K562 (cell line): Measurements from ENCODE around the gene BNIP3. TPM values are rescaled to one million over a fixed set of nuclear protein-coding genes. Genes with fewer than 3 reads are reported as not detected.

Source experiments
- ATAC-seq: fragments of 200-7000 bp; cut with Tn5 transposase; 3 replicates; pipeline ENCODE4 v1.9.1; 2020; ENCODE audit warnings: moderate library complexity
- BruUV-seq: library from RNA; stranded (reverse); fragments of 400-500 nt; replicated peaks from 2 replicates; lab custom pipeline; 2021; lab: Mats Ljungman, UMichigan
- CTCF ChIA-PET: fragments of 300-600 bp; formaldehyde crosslinking; extraction: SDS; loops from one replicate; lab custom pipeline; 2021; ENCODE audit warnings: low intra/inter-chr PET ratio; lab: Yijun Ruan, JAX
- POLR2A ChIA-PET: fragments of 300-600, 350-650 bp; sonication (Branson Sonifier 250); formaldehyde crosslinking; extraction: SDS; loops from one replicate; lab custom pipeline; 2021; ENCODE audit warnings: antibody characterized with exemption, inconsistent platforms; lab: Yijun Ruan, JAX
- DNase-seq, 4 experiments: peaks; one replicate each; pipeline versions ENCODE4 v3.0.0 to v3.0.0-alpha.2; 2011 to 2018; ENCODE audit warnings: low spot score in 3 of 4, mixed read lengths in 3 of 4; ENCODE audit errors: extremely low read depth in 1 of 4
- FAIRE-seq: peaks from 2 replicates; lab custom pipeline; 2011; peaks lifted over from hg19 to GRCh38; lab: Jason Lieb, UNC
- H2AFZ ChIP-seq: 2 replicates; pipeline ENCODE4 v1.6.0; 2011; ENCODE audit warnings: low read depth, low read length, control low read depth, inconsistent platforms
- H3K27ac ChIP-seq: fragments of 200-600 bp; 3 replicates; pipeline ENCODE4 v1.8.0; 2011; ENCODE audit warnings: low read depth, mild to moderate bottlenecking, control low read depth, inconsistent platforms, low read length, moderate library complexity, mixed read lengths; ENCODE audit errors: extremely low read depth
- H3K27me3 ChIP-seq, 2 experiments: fragments of 300-600 bp in 1 of 2; 2 replicates in 1 of 2; 3 replicates in 1 of 2; pipeline versions ENCODE4 v1.6.0 to v1.8.0; 2011; ENCODE audit warnings: inconsistent platforms in 2 of 2, low read length in 2 of 2, mild to moderate bottlenecking in 1 of 2, mixed read lengths in 1 of 2, moderate library complexity in 1 of 2; ENCODE audit not compliant: control insufficient read depth in 2 of 2, insufficient read depth in 2 of 2
- H3K36me3 ChIP-seq: fragments of 300-600 bp; 3 replicates; pipeline ENCODE4 v1.8.0; 2011; ENCODE audit warnings: mild to moderate bottlenecking, low read length, inconsistent platforms; ENCODE audit not compliant: control insufficient read depth, insufficient read depth
- H3K4me1 ChIP-seq, 2 experiments: fragments of 200-600 bp in 1 of 2; replicated peaks in 1 of 2; 2 replicates in 1 of 2; 3 replicates in 1 of 2; pipeline versions ENCODE4 v1.5.1 to v1.8.0; 2011; ENCODE audit warnings: inconsistent platforms in 2 of 2, low read length in 2 of 2, mild to moderate bottlenecking in 1 of 2, mixed read lengths in 1 of 2, moderate library complexity in 1 of 2; ENCODE audit not compliant: control insufficient read depth in 2 of 2, insufficient read depth in 2 of 2
- H3K4me2 ChIP-seq: 2 replicates; pipeline ENCODE4 v1.6.1; 2011; ENCODE audit warnings: low read length, control low read depth, inconsistent platforms, mixed read lengths; ENCODE audit not compliant: insufficient read depth
- H3K4me3 ChIP-seq: fragments of 200-600 bp; sonication (generic), shearing (Covaris generic); 2 replicates; pipeline ENCODE4 v1.5.1; 2016; ENCODE audit warnings: control low read depth, inconsistent platforms
- H3K79me2 ChIP-seq: fragments of 200-600 bp; 3 replicates; pipeline ENCODE4 v1.8.0; 2011; ENCODE audit warnings: low read length, inconsistent platforms; ENCODE audit not compliant: control insufficient read depth, insufficient read depth
- H3K9ac ChIP-seq, 2 experiments: 2 replicates each; pipeline versions ENCODE4 v1.6.0 to v1.6.1; 2011; ENCODE audit warnings: low read depth in 2 of 2, low read length in 2 of 2, control low read depth in 1 of 2, inconsistent platforms in 1 of 2, mild to moderate bottlenecking in 1 of 2, mixed read lengths in 1 of 2; ENCODE audit not compliant: insufficient read depth in 1 of 2
- H3K9me1 ChIP-seq: one replicate; pipeline ENCODE4 v1.6.0; 2011; ENCODE audit warnings: inconsistent platforms, mild to moderate bottlenecking, low read length, moderate library complexity; ENCODE audit not compliant: control insufficient read depth, insufficient read depth
- H3K9me3 ChIP-seq: replicated peaks from 2 replicates; pipeline ENCODE4 v1.5.1; 2011; ENCODE audit warnings: low read depth, low read length, inconsistent platforms; ENCODE audit not compliant: control insufficient read depth, insufficient read depth
- H4K20me1 ChIP-seq: replicated peaks from 2 replicates; pipeline ENCODE4 v1.6.1; 2011; ENCODE audit warnings: low read length, inconsistent platforms, mixed read lengths; ENCODE audit not compliant: control insufficient read depth, insufficient read depth
- PTRF ChIP-seq: fragments of 450-650 bp; IDR thresholded peaks from 2 replicates; pipeline ENCODE4 v1.6.1; 2016; ENCODE audit warnings: mild to moderate bottlenecking, missing genetic modification characterization, missing compliant biosample characterization
- ZBTB33 ChIP-seq: sonication (generic); formaldehyde crosslinking; IDR thresholded peaks from 2 replicates; pipeline ENCODE4 v1.8.1; 2023; ENCODE audit warnings: mild to moderate bottlenecking, missing genetic modification reagents
- WGBS: fragments of 100-300 bp; shearing (Covaris generic); methylation state at CpG from one replicate; pipeline ENCODE4 v1.1.6; 2016; ENCODE audit warnings: low coverage, mixed read lengths; ENCODE audit not compliant: insufficient coverage; ENCODE audit errors: missing lambda C conversion rate; 5-methylcytosine and 5-hydroxymethylcytosine counted together
- in situ Hi-C: fragments of 300-500 bp; cut with MboI; formaldehyde crosslinking; loops from 4 replicates; pipeline ENCODE4 v1.15.0; 2018; ENCODE audit warnings: inconsistent platforms, mixed read lengths
- intact Hi-C: fragments of 100-400 bp; cut with micrococcal nuclease; formaldehyde crosslinking; loops from 2 replicates; pipeline ENCODE4 v1.14.2; 2022
- polyA plus RNA-seq, 8 experiments: library from polyadenylated mRNA; depleted of rRNA in 4 of 8; stranded (reverse) in 5 of 8; unstranded in 3 of 8; fragments of >200 nt; fragmentation: Nextera tagmentation in 2 of 8; fragmentation: Illumina TruSeq in 1 of 8; extraction: Ambion mirVana in 2 of 8; extraction: Trizol in 1 of 8; gene quantifications; 2 replicates each; pipeline versions ENCODE4 v1.2.1 to v1.2.3, GENCODE V29; 2011 to 2014; ENCODE audit warnings: inconsistent platforms in 1 of 8, missing spikeins in 1 of 8
- total RNA-seq, 7 experiments: library from RNA; depleted of rRNA in 6 of 7; stranded (reverse); fragments of >200 nt in 6 of 7; fragmentation: Illumina TruSeq in 2 of 7; extraction: Trizol in 2 of 7; gene quantifications; 2 replicates each; pipeline versions ENCODE4 v1.2.1 to v1.2.3, GENCODE V29; 2011 to 2021; ENCODE audit warnings: low replicate concordance in 1 of 7

The BNIP3 gene
- total and polyA plus RNA-seq, 9 of the 15 experiments (the other 6 are each of a cell fraction or from before 2014, with no cell fraction given) = 9.2 to 119 (median 42.2) TPM

GRCh38 chr10:131973160-131973951 is 8.4 kb downstream of the BNIP3 start:
- ChIA-PET CTCF (no interaction called here), POLR2A (interaction anchor here (0.6 to 1.3 kb wide), 2 partner anchors 11 to 671 kb away, joined by 3 to 5 read pairs; no protein-coding TSS in a partner anchor)
- H3K9me3 ChIP-seq = no peaks in the 10 kb centered on the region
- no peak overlapping the region for H3K4me2 ChIP-seq
- peaks cover 89% of the 10 kb centered on the region; the same call in 2 of the 3 replicates for H3K36me3 ChIP-seq
- peaks cover 66% of the 10 kb centered on the region for H3K79me2 ChIP-seq
- DNase-seq = no peak
- ATAC-seq = no peak
- H3K9ac ChIP-seq = peak overlapping the region in 1 of 2 experiments; percentile 58; a peak in 1 of 4 replicates
- TF ChIP-seq PTRF (tag) (no peak), ZBTB33 (CRISPR knock-in tag) (0 out of 2 replicates have a peak, but pooled peaks have one; percentile 16)
- BruUV-seq = no TSS peak
- H3K4me1 ChIP-seq = peaks cover 7 to 9% of the 10 kb centered on the region in 2 experiments; a peak in 4 of 5 replicates
- H4K20me1 ChIP-seq = peaks cover 38% of the 10 kb centered on the region
- in situ Hi-C loops (no loop called here), intact Hi-C loops (no loop called here)
- no peak overlapping the region for H3K27ac ChIP-seq
- no peak overlapping the region for H2AFZ ChIP-seq
- no peak overlapping the region for H3K4me3 ChIP-seq
- 87% methylated on average over 26 of the region's 34 CpGs for WGBS
- no peak for FAIRE-seq
- no peaks in the 10 kb centered on the region for H3K27me3 ChIP-seq
- peaks cover 4% of the 10 kb centered on the region for H3K9me1 ChIP-seq
